Inflammatory macrophage treated with lipopolysaccharide for 1 hour (primary cell): ENCODE data around the gene GGT5.
"Not testable (repeated sequence)": the region's sequence is repeated elsewhere in the genome, so short reads cannot be mapped to it uniquely, and the experiment has no call there.

ENCODE experiments used
- DNase-seq, 2 donors: peaks; one replicate each; pipeline ENCODE4 v3.0.0-alpha.2; 2020 to 2022

GGT5 gene

DNA sequence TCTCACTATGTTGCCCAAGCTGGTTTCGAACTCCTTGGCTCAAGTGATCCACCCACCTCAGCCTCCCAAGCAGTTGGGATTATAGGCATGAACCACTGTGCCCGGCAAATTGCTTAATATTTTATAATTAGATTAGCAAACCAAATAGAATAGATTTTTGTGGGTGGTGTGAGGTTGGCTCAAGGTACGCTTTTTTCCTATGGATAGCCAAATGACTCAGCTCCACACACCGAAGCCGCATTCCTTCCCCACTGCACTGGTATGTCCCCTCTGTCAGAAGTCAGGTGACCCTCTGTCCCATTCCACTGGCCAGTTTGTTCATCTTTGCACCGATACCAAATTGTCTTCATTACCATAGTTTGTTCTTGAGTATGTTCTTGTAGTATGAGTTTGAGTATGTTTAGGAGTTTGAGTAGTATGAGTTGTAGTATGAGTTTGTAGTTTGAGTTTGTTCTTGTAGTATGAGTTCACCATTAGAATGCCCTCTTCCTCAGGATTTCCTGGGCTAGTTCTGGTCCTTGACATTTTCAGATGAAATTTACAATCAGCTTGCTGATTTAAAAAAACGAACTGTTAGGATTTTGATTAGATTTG, 44.2 kb downstream of the GGT5 start:
- no peak for DNase-seq

GRCh38 chr22:24198682-24199052, 46.2 kb downstream of the GGT5 start:
- DNase-seq: no peak

GRCh38 chr22:24191893-24192292, 53.0 kb downstream of the GGT5 start:
- DNase-seq: no peak

DNA sequence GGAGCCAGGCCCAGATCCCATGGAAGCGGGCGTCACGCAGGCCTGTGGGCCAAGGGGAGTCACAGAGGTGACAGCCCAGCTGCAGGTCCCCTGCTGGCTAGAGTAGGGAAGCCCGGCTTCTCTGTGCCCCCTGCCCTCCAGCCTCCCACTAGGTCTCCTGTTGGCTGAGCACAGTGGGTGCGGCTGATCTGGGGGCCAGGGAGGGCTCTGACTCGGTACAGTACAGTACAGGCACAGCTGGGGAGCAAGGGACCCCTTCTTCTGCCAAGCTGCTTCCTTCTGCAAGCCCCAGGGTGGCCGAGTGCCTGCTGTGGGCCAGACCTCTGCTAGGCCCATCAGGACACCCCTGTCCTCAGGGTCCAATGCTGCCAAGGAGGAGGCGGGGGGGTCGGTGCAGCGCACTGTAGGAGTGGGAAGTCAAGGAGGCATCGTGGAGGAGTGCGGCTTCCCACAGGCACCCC, 53.5 kb downstream of the GGT5 start:
- no peak for DNase-seq

DNA sequence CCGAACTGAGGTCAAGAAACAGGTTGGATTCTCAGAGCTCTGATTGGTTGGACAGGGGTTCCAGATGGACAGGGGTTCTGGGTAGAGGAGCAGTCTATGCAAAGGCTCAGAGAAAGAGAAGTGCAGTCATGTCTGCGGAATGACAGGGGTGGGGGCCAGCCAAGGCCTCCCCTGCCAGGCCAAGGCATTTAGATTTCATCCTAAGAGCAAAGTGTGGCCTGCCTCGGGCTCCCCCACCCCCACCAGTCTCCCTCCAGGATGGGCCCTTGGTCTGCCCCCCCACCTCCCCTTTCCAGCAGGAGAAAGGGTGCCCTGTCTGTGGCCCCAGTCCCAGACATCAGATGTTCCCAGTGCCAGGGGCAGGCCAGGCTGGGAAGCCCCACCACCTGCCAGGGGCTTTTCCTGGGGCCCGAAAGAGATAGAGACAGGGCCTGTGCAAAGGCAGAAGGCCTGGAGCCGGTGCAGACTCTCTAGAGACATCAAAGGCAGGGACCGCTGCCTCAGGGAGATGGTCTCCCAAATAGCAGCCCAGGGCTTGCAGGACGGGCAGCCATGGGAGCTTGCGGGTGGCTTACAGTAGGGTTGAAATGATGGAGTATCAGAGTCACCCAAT, 54.2 kb downstream of the GGT5 start:
- no peak for DNase-seq

GRCh38 chr22:24190159-24190540, 54.7 kb downstream of the GGT5 start:
- DNase-seq: no peak

GRCh38 chr22:24189249-24190158, 55.4 kb downstream of the GGT5 start:
- peak; percentile 33 to 86 for DNase-seq

DNA sequence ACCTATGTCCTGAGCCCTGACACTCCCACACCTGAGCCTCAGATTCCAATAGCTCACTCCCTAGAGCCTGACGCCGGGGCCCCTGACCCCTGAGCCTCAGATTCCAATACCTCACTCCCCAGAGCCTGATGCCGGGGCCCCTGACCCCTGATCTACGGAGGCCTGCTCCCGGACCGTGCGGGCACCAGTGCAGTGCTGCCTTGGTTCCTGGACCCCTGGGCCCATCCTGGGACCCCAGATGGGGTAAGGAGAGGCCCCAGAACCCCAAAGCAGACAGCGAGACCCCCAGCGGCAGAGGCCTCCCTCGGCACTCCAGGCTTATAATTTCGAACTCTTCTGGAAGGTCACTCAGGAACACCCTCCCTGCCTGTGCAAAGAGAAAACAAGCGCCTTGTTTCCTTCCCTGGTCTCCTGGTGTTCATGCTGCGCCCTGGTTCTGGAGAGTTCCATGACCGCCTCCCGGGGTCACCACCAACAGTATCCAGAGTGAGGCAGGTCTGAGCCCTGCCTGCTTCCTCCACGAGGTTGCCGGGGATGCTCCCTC, 56.1 kb downstream of the GGT5 start:
- DNase-seq: no peak

- no peak for DNase-seq
Measured at GRCh38 chr22:24187731-24188644, 56.9 kb downstream of the GGT5 start.

DNA sequence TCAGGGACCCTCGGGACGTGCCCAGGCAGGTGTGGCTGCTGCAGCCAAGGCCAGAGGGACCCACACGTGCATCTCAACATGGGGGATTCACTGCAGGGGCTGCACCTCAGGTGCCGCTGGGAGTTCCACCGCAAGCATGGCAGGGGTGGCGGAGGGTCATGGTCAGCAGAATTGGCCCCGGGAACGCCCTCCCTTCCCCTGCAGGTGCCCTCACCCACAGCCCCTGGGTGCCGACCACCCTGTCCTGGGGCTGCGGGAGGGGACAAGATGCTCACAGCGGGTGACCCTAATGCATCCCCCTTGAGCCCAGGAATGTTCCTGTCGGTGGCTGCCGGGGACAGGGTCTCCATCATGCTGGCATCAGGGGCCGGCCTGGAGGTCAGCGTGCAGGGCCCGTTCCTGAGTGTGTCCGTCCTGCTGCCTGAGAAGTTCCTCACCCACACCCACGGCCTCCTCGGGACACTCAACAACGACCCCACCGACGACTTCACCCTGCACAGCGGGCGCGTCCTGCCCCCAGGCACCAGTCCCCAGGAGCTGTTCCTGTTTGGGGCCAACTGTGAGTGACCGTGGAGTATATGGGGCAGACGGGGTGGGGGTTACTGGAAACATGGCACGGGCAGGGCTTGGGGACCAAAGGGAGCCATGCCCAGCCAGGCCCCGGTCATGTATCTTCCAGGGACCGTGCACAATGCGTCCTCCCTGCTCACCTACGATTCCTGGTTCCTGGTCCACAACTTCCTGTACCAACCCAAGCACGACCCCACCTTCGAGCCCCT, 57.8 kb downstream of the GGT5 start:
- DNase-seq: no peak

- no peak for DNase-seq
Measured at GRCh38 chr22:24186352-24186740, 58.5 kb downstream of the GGT5 start.

DNA sequence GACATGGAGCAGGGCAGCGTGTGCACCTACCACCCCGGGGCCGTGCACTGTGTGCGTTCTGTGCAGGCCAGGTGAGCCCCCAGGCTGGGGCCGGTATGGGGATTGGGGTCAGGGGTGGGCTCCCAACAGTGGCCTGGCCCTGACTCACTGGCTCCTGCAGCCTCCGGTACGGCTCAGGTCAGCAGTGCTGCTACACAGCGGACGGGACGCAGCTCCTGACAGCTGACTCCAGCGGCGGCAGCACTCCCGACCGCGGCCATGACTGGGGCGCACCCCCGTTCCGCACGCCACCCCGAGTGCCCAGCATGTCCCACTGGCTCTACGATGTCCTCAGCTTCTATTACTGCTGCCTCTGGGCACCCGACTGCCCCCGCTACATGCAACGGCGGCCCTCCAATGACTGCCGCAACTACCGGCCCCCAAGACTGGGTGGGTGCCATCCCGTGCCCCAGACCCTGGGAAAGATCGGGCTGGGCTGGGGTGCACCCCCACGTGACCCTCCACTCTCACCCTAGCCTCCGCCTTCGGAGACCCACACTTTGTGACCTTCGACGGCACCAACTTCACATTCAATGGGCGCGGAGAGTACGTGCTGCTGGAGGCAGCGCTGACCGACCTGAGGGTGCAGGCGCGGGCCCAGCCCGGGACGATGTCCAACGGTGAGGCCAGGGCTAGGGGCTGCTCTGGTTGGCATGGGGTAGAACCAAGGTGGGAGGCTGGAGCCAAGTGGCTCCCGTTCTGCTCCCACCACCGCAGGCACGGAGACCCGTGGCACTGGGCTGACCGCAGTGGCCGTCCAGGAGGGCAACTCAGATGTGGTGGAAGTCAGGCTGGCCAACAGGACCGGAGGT, 59.2 kb downstream of the GGT5 start:
- no peak for DNase-seq

- DNase-seq: no peak
Measured at GRCh38 chr22:24185001-24185500, 59.8 kb downstream of the GGT5 start.

DNA sequence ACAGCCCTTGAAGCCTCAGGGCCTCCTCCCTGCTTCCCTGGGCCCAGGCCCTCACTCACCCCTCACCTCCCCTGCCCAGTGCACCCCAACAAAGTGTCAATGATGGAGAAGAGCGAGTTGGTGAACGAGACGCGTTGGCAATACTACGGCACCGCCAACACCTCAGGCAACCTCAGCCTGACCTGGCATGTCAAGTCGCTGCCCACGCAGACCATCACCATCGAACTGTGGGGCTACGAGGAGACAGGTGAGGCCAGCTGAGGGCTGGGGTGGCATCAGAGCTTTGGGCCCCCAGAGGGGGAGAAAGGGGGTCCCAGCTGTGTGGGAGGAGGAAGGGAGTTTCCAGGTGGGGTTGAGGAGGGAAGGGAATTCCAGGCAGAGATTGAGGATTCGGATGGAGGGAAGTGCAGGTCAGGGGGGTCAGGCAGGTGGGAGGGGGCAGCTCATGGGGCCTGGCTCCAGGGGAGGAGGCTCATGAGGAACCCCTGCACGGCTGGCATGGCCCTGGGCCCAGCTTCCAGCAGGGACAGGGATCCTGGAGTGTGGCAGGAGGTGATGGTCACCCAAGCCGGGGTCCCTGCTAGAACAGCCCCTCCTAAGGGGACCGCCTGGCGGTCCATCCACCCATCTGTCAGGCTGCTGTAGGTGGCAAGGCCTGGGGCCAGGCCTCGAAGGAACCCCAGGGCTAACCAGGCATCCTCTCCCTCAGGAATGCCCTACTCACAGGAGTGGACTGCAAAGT, 60.7 kb downstream of the GGT5 start:
- DNase-seq: no peak

DNA sequence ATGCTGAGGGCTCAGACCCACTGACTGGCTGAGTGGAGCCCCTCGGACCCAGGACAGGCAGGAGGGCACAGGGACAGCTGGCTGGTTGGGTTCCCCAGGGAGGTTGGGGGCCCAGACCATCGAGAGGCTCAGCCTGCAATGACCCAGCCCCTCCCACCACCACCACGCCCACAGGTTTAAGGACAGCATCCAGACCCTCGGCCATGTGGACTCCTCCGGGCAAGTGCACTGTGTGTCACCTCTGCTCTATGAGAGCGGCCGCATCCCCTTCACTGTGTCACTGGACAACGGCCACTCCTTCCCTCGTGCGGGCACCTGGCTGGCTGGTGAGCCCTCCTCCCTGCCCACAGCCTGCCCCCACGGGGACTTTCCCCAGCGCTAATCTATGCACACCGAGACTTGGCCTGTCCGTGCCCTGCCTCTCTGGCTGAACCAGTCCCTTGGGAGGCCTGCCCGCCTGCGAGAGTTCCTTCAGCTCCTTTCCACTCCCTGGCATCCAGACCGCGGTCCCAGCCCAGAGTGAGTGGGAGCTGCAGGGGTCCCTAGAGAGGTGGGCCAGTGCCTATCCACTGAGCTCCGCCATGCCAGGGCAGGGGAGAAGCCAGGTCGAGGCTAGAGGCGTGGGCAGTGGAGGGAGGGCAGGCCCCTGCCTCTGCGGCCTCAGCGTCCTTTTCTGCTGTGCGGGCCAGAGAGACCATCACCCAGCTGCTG, 61.4 kb downstream of the GGT5 start:
- no peak for DNase-seq

DNA sequence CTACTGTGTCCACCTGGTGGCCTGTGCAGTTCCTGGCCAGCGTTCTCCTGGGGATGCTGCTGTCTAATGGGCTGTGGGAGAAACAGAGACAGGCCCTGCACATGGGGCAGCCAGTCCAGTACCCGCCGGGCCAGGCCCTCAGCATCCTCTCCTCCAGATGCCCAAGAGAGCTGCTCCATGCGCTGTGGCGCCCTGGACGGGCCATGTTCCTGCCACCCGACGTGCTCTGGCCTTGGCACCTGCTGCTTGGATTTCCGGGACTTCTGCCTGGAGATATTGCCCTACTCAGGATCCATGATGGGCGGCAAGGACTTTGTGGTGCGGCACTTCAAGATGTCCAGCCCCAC, 62.0 kb downstream of the GGT5 start:
- not testable (repeated sequence) for DNase-seq

- DNase-seq: no peak
Measured at GRCh38 chr22:24181996-24182899, 62.6 kb downstream of the GGT5 start.
